GM18502 (cell line): ENCODE results near the gene PRKCA.

Source experiments
- ATAC-seq: cut with Tn5 transposase; IDR thresholded peaks from one replicate; pipeline ENCODE4 v1.9.1; 2021; ENCODE audit warnings: mild to moderate bottlenecking; ENCODE audit not compliant: unreplicated experiment, poor library complexity

Gene PRKCA

DNA sequence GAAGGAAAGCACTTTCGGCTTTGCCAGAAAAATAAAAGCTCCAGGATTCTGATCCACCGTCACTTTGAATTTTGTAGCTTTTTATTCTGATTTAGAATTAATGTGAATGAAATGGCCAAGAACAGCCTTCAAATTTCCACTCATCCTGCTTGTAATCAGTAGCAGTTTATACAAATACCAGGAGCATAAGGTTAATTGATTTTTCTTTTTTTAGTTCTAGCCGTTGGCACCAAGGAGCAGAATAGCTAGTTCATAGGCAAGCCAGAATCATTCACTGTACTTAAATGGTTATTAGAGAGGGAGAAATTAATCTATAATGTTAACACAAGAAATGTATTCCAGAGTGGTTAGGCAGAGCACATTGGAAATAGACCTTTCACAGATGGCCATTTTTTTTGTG is 491.4 kb downstream of the PRKCA start:
- no peak for ATAC-seq

DNA sequence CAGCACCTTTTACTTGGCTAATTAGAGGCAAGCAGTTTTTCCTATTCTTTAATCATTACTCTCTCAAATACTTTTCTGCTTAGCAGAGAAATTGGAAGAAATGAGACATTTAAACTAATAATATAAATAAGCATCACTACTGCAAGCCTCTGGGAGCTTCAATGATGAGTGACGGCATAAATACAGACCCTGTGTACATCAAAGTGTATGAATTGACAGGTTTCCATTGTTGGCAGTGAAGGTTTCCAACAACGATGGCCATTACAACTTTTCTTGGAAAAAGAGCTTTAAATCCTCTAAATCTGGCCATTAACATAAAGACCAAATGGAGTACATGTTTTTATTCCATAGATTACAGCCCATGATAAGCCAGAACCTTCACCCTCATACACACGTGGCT is 493.1 kb downstream of the PRKCA start:
- no peak for ATAC-seq

DNA sequence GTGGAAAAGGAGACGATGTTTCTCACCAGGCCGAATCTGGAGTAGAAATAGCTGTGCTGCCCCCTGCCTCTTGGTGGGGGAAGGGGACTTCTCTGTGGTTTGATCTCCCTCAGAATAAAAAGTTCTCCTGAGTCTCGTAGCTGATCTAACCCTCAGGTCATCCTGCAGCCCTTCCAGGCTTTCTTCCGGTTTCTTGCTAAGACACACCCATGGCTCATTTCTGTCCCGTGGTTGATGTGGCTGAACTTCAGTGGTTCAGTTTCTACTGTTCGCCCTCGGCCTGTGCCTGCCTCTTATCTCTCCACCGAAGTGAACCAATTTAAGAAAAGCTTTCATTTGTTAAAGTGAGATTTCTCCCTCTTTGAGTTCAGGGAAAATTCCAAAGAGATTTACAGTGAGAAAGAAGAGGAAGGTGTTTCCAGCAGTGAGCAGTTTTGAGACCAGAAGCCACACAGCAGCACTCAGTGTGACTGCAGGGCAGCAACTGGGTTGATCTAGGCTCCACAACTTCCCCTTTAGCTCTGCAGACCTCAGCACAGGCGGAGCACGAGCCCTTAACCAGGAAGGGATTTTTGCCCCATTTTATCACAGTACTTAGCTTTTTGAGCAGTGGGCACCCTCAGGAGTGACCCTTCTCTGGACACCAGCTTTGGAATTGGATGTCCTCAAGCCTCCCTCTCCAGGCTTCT is 497.6 kb downstream of the PRKCA start:
- no peak for ATAC-seq

- ATAC-seq: no peak
These were observed 501.1 kb downstream of the PRKCA start for GRCh38 chr17:66803474-66803951.

DNA sequence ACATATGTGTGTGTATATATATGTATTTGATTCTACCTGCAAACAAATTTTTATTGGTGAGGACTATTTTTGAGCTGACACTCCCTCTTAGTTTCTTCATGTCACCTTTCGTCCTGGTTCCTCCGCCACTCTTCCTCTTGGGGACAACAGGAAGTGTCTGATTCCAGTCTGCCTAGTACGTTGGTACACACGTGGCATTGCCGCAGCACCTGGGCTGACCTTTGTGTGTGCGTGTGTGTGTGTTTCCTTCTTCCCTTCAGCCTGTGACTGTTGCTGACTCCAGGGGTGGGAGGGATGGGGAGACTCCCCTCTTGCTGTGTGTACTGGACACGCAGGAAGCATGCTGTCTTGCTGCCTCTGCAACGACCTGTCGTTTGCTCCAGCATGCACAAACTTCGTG is 503.2 kb downstream of the PRKCA start:
- ATAC-seq: no peak

- ATAC-seq: no peak
These were observed 504.8 kb downstream of the PRKCA start for GRCh38 chr17:66807182-66807581.

DNA sequence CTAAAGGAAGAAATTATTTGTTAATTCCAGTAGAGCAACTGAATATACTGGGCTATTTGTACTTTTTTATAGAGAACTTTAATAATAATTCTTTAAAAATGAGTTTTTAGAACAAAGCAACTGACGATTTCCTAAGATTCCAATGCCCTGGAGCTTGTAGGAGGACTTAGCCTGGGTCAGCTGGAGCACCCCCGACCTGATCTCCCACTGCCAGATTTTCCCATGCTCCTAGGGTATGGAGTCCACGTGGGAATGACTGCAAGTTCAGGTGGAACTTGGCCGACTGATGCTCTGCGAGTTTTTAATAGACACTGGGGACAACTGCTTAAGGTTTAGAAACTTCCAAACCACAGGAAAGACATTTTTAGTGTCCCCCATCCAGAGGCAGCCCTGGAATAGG is 507.0 kb downstream of the PRKCA start:
- ATAC-seq: no peak

GRCh38 chr17:66810951-66811682 is 508.7 kb downstream of the PRKCA start:
- no peak for ATAC-seq

GRCh38 chr17:66811683-66812054 is 509.3 kb downstream of the PRKCA start:
- ATAC-seq: no peak

GRCh38 chr17:66812571-66812970 is 510.2 kb downstream of the PRKCA start:
- no peak for ATAC-seq

DNA sequence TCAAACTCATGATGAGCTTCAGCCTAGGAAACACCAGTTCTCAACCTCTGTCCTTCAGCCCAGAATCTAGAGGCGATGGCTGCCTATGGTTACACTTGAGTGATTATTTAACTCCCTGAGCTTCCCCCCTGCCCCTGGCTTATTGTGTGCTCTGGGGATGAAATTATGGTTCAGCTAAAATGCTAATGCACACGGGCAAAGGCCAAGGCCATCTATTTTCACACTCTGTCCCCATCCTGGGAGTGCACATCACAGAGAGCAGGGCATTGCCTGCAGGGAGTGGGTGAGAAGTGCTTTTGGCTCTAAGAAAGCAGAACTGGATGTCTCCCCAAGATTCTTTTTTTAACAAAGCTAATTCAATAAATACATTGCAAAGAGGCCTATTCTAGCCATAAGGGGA is 510.9 kb downstream of the PRKCA start:
- ATAC-seq: no peak

DNA sequence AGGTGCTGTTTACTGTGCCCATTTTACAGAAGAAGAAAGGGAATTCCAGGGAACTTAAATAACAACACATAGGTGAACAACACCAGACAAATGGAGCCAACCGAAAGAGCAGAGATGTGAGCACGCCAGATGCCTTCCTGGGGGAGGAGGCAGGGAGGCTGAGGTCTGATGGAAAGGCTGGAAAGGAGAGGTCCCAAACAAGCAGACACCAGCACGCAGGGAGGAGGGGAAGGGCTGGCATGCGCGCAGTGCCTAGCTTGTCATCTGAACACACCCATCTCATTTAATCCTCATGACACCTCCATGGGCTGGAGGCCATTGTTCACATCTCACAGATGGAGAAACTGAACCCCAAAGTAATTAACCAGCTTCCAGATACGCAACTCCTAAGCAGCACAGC is 511.6 kb downstream of the PRKCA start:
- ATAC-seq: no peak

DNA sequence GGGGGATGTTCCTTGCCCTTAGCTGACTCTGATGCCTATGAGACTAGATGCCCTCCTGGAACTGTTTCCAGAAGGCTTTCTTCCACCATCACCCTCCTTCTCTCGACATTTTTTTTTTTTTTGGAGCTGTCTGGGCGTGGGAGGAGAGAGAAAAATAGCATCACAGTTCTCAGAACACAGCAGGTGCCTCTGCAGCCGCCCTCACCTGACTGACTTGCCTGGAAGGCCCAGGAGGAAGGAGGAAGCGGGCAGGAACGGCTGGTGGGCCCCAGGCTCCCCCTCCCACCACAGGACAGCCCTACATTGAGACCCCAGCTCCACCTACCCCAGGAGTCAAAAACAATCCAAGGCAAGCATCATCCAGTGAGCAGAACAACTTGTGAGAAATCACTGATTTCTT is 512.2 kb downstream of the PRKCA start:
- ATAC-seq: no peak

DNA sequence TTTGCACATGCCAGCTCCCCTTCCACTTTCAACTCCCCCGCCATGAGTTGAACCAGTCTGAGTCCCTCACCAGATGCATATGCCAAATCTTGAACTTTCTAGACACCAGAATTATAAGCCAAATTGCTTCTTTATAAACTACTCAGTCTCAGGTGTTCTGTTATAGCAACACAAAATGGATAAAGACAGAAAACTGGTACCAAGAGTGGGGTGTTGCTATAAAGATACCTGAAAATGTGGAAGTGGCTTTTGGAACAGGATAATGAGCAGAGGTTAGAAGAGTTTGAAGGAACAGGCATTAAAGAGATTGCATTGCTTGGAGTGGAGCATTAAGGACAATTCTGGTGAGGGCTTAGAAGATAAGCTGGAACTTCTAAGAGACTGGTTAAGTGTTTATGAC is 515.3 kb downstream of the PRKCA start:
- no peak for ATAC-seq

- ATAC-seq: no peak
These were observed 517.1 kb downstream of the PRKCA start for GRCh38 chr17:66819466-66819865.

DNA sequence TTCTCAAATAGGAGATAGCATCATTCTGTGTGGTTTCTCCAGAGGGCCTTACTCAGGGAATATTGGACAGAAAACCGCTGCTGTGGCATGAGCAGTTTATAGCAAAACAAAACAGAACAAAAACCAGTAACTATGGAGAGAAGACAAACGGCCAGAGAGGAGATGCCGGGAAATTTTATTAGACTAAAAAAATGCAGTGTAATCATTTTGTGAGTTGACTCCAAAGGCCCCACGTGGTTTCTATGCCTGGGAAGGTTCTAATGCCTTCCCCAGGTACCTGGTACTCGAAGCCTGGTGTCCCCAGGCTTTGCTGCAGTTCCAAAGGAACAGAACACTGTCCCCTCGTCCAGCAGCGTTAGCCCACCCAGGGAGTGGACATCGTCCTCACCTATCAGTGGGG is 519.6 kb downstream of the PRKCA start:
- no peak for ATAC-seq

DNA sequence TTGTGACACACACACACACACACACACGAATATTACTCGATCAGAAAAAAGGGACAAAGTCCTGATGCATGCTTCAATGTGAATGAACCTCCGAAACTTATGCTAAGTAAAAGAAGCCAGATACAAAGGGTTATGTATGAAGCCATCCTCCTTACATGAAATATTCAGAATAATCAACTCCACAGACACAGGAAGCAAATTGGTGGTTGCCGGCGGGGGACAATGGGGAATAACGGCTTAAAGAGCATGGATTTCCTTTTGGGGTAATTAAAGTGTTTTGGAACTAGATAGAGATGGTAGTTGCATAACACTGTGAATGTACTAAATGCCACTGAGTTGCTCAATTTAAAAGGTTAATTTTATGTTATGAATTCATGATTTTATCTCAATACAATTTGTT is 524.4 kb downstream of the PRKCA start:
- no peak for ATAC-seq

- ATAC-seq: no peak
These were observed 527.0 kb downstream of the PRKCA start for GRCh38 chr17:66829386-66829864.

DNA sequence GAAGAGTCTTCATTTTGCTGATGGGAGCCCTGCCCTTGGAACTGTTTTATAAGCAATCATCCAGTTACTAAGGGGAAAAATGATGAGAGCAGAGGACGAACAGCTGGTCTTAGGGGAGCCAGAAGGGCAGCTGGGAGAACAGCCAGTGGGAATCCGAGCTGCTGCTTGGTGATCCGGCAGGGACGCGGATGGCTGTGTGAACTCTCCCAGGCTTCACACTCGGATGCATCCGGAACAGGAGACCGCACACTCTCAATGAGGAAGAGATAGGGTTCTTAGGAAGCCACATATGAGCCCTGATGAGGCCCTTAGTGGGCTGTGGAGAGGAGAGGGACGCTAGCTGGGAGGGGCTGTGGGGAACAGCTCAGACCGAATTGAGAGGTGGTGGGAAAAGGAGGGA is 527.5 kb downstream of the PRKCA start:
- ATAC-seq: no peak

- no peak for ATAC-seq
These were observed 528.0 kb downstream of the PRKCA start for GRCh38 chr17:66830451-66830850.

DNA sequence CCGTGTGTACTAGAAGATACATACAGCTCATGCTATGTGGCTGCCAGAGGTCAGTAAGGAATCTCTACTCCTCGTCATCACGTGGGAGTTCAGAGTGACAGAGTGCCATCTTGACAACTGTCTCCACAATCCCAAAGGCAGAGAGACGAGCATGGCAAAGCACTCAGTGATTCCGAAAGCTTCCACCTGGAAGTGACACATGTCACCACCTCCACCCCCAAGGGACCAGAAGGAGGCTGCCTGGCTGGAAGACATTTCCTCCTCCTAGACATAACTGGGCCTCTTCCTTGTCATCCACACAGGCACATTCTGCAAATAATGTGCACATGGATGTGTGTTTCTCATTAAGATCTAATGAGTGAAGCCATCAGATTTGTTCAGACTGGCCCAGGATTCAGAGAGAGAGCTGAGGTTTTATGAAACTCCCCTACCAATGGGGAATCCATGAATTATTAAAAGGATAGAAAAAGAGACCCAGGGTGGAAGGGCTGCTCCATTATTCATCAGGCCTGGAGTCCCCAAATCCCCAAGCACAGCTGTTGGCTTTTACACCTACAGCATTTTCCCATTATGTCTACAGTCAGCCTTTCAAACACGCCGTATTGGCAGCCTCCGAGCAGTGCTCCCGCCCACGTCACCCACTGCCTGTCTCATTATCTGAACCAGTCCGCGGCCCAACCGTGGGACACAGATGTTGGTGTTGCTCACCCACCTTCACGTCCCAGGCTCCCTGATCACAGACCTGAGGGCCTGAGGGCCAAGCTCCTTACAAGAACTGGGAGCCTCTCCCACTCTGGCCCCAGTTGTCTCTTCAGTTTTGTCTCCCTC is 529.2 kb downstream of the PRKCA start:
- no peak for ATAC-seq
